Mesothelial cell of epicardium (in vitro differentiated cells): ENCODE results near the gene VEPH1. TPM values are rescaled to one million over a fixed set of nuclear protein-coding genes. Genes with fewer than 3 reads are reported as not detected.

ENCODE experiments used
- DNase-seq, 2 experiments: peaks; one replicate each; pipeline ENCODE4 v3.0.0; 2021; ENCODE audit warnings: low spot score in 2 of 2; ENCODE audit not compliant: unreplicated experiment in 2 of 2
- H3K27ac Mint-ChIP-seq: 2 replicates; pipeline ENCODE4 v1.8.0; 2021; ENCODE audit warnings: mixed read lengths
- H3K27me3 Mint-ChIP-seq: 2 replicates; pipeline ENCODE4 v1.8.0; 2021; ENCODE audit warnings: low read depth, mixed read lengths
- H3K36me3 Mint-ChIP-seq: 2 replicates; pipeline ENCODE4 v1.8.0; 2021; ENCODE audit warnings: mixed read lengths
- H3K4me1 Mint-ChIP-seq: 2 replicates; pipeline ENCODE4 v1.8.0; 2021; ENCODE audit warnings: mixed read lengths
- H3K4me3 Mint-ChIP-seq: 2 replicates; pipeline ENCODE4 v1.8.0; 2021; ENCODE audit warnings: mild to moderate bottlenecking, moderate library complexity, mixed read lengths
- H3K9me3 Mint-ChIP-seq: 2 replicates; pipeline ENCODE4 v1.8.0; 2021; ENCODE audit warnings: mixed read lengths
- total RNA-seq: library from RNA; stranded (reverse); gene quantifications from 3 replicates; pipeline ENCODE4 v1.2.1, GENCODE V29; 2021
- TF ChIP-seq, protein P1 (sequence below): fragments of 200-600 bp; sonication (generic); IDR thresholded peaks from one replicate; pipeline ENCODE4 v1.5.0; 2021; ENCODE audit warnings: antibody characterized with exemption; ENCODE audit not compliant: unreplicated experiment

VEPH1 gene
- total RNA-seq, 1 donor from 2014 or later: 10.2 TPM

DNA sequence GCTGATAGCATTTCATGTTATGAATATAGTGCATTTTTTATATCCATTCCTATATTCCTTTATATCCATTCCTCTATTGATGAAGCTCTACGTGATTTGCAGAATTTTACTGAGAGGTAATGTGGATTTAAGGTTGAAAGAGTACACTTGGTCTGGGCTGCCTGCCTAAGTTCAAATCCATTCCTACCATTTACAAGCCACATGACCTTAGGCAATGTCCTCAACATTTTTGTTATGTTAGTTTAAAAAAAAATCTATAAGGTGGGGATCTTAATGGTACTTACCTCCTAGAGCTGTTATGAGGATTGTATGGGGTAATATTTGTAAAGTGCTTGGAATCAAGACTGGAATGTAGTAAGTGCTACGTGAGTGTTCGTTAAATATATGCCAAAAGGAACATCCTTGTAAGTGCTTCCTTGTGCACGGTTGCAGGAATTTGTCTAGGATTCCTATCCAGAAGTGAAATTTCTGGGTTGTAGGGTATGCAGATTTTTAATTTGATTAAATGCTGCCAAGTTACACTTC is 11.2 kb upstream of the VEPH1 start:
- no peak overlapping the region for H3K4me3 Mint-ChIP-seq
- no peak overlapping the region for H3K27ac Mint-ChIP-seq
- no peaks in the 10 kb centered on the region for H3K27me3 Mint-ChIP-seq
- no peak for DNase-seq
- peaks cover 7% of the 10 kb centered on the region for H3K9me3 Mint-ChIP-seq
- H3K4me1 Mint-ChIP-seq: no peaks in the 10 kb centered on the region
- TF ChIP-seq, protein P1, sequence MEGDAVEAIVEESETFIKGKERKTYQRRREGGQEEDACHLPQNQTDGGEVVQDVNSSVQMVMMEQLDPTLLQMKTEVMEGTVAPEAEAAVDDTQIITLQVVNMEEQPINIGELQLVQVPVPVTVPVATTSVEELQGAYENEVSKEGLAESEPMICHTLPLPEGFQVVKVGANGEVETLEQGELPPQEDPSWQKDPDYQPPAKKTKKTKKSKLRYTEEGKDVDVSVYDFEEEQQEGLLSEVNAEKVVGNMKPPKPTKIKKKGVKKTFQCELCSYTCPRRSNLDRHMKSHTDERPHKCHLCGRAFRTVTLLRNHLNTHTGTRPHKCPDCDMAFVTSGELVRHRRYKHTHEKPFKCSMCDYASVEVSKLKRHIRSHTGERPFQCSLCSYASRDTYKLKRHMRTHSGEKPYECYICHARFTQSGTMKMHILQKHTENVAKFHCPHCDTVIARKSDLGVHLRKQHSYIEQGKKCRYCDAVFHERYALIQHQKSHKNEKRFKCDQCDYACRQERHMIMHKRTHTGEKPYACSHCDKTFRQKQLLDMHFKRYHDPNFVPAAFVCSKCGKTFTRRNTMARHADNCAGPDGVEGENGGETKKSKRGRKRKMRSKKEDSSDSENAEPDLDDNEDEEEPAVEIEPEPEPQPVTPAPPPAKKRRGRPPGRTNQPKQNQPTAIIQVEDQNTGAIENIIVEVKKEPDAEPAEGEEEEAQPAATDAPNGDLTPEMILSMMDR: no peak
- no peaks in the 10 kb centered on the region for H3K36me3 Mint-ChIP-seq

DNA sequence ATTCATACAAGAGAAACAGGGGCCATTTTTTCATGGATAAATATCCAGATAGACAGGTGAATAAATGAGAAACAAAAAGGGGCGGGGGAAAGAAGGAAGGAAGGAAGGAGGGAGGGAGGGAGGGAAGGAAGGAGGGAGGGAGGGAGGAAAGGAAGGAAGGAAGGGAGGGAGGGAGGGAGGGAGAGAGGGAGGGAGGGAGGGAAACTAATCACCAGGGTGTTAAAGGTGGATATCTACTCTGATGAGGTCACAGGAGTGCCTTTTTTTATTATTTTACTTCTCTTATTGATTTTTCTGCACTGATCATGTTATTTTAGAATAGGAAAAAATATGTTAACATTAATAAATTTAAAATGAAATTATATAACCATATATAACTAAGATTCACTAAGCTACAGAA is 10.4 kb upstream of the VEPH1 start:
- Mint-ChIP-seq H3K36me3 (no peaks in the 10 kb centered on the region), H3K9me3 (peaks cover 4% of the 10 kb centered on the region), H3K27me3 (no peaks in the 10 kb centered on the region), H3K27ac (no peak overlapping the region), H3K4me1 (no peaks in the 10 kb centered on the region), H3K4me3 (no peak overlapping the region)
- TF ChIP-seq, protein P1: no peak
- no peak for DNase-seq

DNA sequence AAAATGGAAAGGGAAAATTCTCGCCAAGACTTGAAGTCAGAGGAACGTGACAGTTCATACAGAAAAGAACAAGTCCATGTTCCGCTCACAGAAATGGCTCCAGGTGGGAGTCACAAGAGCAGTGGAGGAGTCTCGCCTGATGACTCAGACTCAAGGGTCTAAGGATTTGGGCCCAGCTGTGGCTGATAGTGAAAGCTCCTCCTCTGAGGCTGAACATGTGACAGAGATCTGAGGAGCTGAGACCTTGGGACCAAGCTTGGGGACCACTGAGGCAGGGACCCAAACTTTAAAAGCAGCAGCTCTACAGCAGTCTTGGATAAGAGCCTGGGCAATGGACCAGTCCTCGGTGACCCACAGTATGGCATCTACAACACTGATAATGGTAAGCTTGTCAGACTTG is 9.3 kb upstream of the VEPH1 start:
- DNase-seq: no peak
- TF ChIP-seq, protein P1: no peak
- Mint-ChIP-seq H3K9me3 (peaks cover 4% of the 10 kb centered on the region), H3K4me3 (no peak overlapping the region), H3K36me3 (no peaks in the 10 kb centered on the region), H3K27ac (no peak overlapping the region), H3K27me3 (no peaks in the 10 kb centered on the region), H3K4me1 (no peaks in the 10 kb centered on the region)

DNA sequence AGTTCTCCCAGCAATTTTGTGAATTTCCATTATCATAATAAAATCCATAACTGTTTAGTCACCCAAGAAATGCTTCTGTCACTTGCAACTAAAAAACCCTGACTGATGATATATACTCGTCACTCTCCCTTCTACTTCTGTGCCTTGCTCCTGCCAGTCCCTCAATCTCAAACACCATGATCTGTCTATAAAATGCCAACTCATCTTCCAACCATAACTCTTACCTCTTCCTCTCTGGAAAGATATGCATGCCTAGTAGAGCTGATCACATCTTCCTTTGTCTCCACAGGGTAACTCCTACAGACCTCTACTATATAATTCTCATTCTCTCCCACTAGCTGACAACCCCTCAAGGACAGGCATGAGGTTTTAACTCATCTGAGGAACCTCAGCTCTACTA is 5.2 kb upstream of the VEPH1 start:
- Mint-ChIP-seq H3K27me3 (no peaks in the 10 kb centered on the region), H3K4me1 (peaks cover 4% of the 10 kb centered on the region), H3K27ac (no peak overlapping the region), H3K4me3 (no peak overlapping the region), H3K36me3 (no peaks in the 10 kb centered on the region), H3K9me3 (peaks cover 8% of the 10 kb centered on the region)
- DNase-seq: no peak
- TF ChIP-seq, protein P1: no peak

DNA sequence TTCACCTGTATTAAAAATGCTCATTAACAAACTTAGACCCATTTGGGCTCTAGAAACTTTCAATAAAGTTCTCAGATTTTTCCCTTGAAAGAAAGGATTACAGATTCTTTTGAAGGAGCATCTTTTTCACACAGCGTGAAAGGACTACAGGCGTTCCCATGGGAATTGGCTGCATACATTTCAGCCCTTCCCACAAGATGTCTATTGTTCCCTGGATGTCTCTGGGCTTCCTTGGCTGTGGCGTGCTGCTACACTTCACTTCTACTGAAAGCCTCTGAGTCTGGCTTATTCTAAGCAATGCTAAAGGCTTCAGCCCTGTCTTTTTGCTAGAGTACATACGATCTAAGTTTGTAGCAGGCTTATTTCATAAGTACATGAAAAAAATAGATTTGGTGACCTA is 1.4 kb downstream of the VEPH1 start:
- no peak for DNase-seq
- TF ChIP-seq, protein P1: no peak
- Mint-ChIP-seq H3K4me3 (no peak overlapping the region), H3K27ac (no peak overlapping the region), H3K9me3 (peaks cover 4% of the 10 kb centered on the region), H3K36me3 (no peaks in the 10 kb centered on the region), H3K4me1 (peaks cover 35% of the 10 kb centered on the region), H3K27me3 (peaks cover 2% of the 10 kb centered on the region)

DNA sequence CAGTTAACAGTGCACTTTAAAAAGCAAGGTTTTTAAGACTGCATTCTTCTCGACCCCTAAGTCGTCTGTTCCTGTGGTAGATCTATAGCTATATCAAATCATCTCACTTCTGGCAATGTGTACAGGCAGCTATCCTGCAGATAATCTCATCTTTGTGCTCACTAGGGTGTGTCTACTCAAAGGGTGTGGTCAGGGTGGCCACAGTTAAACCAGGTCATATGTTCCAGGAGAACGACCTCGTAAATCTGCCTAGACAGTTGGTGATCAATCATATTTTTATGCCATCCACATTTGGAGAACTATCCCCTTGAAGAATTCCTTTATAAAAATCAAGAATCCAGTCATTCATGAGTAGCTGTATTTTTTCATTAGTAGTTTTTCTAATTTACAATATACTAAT is 3.0 kb downstream of the VEPH1 start:
- H3K4me3 Mint-ChIP-seq: peak overlapping the region; percentile 77
- peaks cover 35% of the 10 kb centered on the region for H3K4me1 Mint-ChIP-seq
- H3K9me3 Mint-ChIP-seq: no peaks in the 10 kb centered on the region
- no peak for DNase-seq
- TF ChIP-seq, protein P1: no peak
- H3K27ac Mint-ChIP-seq: peak overlapping the region; percentile 99
- peaks cover 2% of the 10 kb centered on the region for H3K27me3 Mint-ChIP-seq
- no peaks in the 10 kb centered on the region for H3K36me3 Mint-ChIP-seq
